Sigmoid colon (tissue), 7 donors: ENCODE results near the gene TBC1D10A. TPM values are rescaled to one million over a fixed set of nuclear protein-coding genes. Genes with fewer than 3 reads are reported as not detected.
A peak's percentile ranks its signal among the peaks of the same experiment; 100 is the strongest.

Experiments used
- DNase-seq: peaks from one replicate; pipeline ENCODE4 v3.0.0-alpha.2; 2019
- H3K27ac ChIP-seq, 4 donors: fragments of 200-600 bp; sonication (generic); one replicate each; pipeline ENCODE4 v1.5.1; 2016 to 2019; ENCODE audit warnings: mild to moderate bottlenecking in 1 of 4
- H3K27me3 ChIP-seq, 3 donors: fragments of 200-600 bp; sonication (generic); one replicate each; pipeline ENCODE4 v1.5.1; 2019; ENCODE audit warnings: mild to moderate bottlenecking in 1 of 3
- H3K36me3 ChIP-seq, 4 donors: fragments of 200-600 bp; sonication (generic); one replicate each; pipeline ENCODE4 v1.5.1; 2016 to 2019
- H3K4me1 ChIP-seq, 4 donors: fragments of 200-600 bp; sonication (generic); one replicate each; pipeline ENCODE4 v1.5.1; 2017 to 2019
- H3K4me3 ChIP-seq, 4 donors: fragments of 200-600 bp; sonication (generic); one replicate each; pipeline ENCODE4 v1.5.1; 2017 to 2019; ENCODE audit warnings: mild to moderate bottlenecking in 2 of 4, moderate library complexity in 1 of 4
- H3K9me3 ChIP-seq, 4 donors: fragments of 200-600 bp in 3 of 4; sonication (generic) in 3 of 4; one replicate each; pipeline versions ENCODE4 v1.5.1 to v1.6.1; 2013 to 2019
- CTCF ChIP-seq, 4 experiments: fragments of 450-650 bp in 3 of 4; fragments of 200-600 bp in 1 of 4; IDR thresholded peaks; one replicate each; pipeline ENCODE4 v1.5.1; 2016 to 2019; ENCODE audit warnings: antibody characterized with exemption in 4 of 4, mild to moderate bottlenecking in 3 of 4, moderate library complexity in 2 of 4
- EP300 ChIP-seq, 4 donors: sonication (generic); formaldehyde crosslinking; IDR thresholded peaks; one replicate each; pipeline ENCODE4 v1.6.1; 2017; ENCODE audit warnings: antibody characterized with exemption in 4 of 4
- POLR2A ChIP-seq, 2 donors: fragments of 450-650 bp; IDR thresholded peaks; one replicate each; pipeline ENCODE4 v1.6.1; 2016; ENCODE audit warnings: antibody characterized with exemption in 2 of 2, mild to moderate bottlenecking in 2 of 2, moderate library complexity in 2 of 2
- POLR2AphosphoS5 ChIP-seq, 4 donors: sonication (generic); formaldehyde crosslinking; IDR thresholded peaks; one replicate each; pipeline ENCODE4 v1.6.1; 2017; ENCODE audit warnings: antibody characterized with exemption in 4 of 4
- WGBS, 2 donors: extraction: QIAGEN DNeasy Blood & Tissue Kit; methylation state at CpG; one replicate each; pipeline ENCODE4 v1.1.7; 2013; 5-methylcytosine and 5-hydroxymethylcytosine counted together
- intact Hi-C: fragments of 100-400 bp; cut with DNase I; formaldehyde crosslinking; loops from one replicate; pipeline ENCODE4 v1.15.1; 2023
- polyA plus RNA-seq, 3 donors: library from polyadenylated mRNA; stranded (reverse); fragments of 200-250 nt; gene quantifications; one replicate each; pipeline ENCODE4 v1.2.3, GENCODE V29; 2013
- total RNA-seq, 4 donors: library from RNA; depleted of rRNA; stranded (reverse); fragments of >200 nt; gene quantifications; one replicate each; pipeline ENCODE4 v1.1.0, GENCODE V29; 2016
- donor health status: healthy with polysubstance abuse.
- donor health status: Bipolar disorder and iron deficiency.
- donor health status: healthy.

The TBC1D10A gene
- total and polyA plus RNA-seq, 7 donors: 12.5 to 35.4 (median 29.1) TPM

- intact Hi-C loops: no loop called here
- Histone ChIP-seq H3K27me3 (no peaks in the 10 kb centered on the region), H3K36me3 (peaks cover 22 to 96% (median 50%) of the 10 kb centered on the region in 4 donors), H3K27ac (peak overlapping the region in 1 of 4 donors; percentile 59), H3K9me3 (no peaks in the 10 kb centered on the region), H3K4me3 (no peak overlapping the region), H3K4me1 (peaks cover 0 to 42% (median 30%) of the 10 kb centered on the region in 4 donors)
- TF ChIP-seq POLR2AphosphoS5 (IDR thresholded peaks at IDR 0.05): no peak
- no peak for TF ChIP-seq POLR2A (IDR thresholded peaks at IDR 0.05)
- TF ChIP-seq CTCF (IDR thresholded peaks at IDR 0.05): no peak
- TF ChIP-seq EP300 (IDR thresholded peaks at IDR 0.05): no peak
- WGBS, 2 donors: 80 to 82% methylated on average over 3 of the region's 3 CpGs
- DNase-seq: no peak
These were observed 29.9 kb downstream of the TBC1D10A start for GRCh38 chr22:30296833-30297232.

GRCh38 chr22:30296324-30296723, 30.4 kb downstream of the TBC1D10A start:
- no peak overlapping the region for H3K4me3 ChIP-seq
- intact Hi-C loops: no loop called here
- H3K27ac ChIP-seq: no peak overlapping the region
- no peaks in the 10 kb centered on the region for H3K27me3 ChIP-seq
- H3K9me3 ChIP-seq: no peaks in the 10 kb centered on the region
- H3K36me3 ChIP-seq: peaks cover 23 to 94% (median 50%) of the 10 kb centered on the region in 4 donors
- H3K4me1 ChIP-seq: peaks cover 0 to 42% (median 30%) of the 10 kb centered on the region in 4 donors
- DNase-seq: no peak
- TF ChIP-seq POLR2A (IDR thresholded peaks at IDR 0.05): no peak
- WGBS, 2 donors: 78 to 95% methylated on average over 4 of the region's 4 CpGs

GRCh38 chr22:30295576-30295975, 31.2 kb downstream of the TBC1D10A start:
- WGBS, 2 donors: 77 to 80% methylated on average over 7 of the region's 7 CpGs
- Histone ChIP-seq H3K9me3 (no peaks in the 10 kb centered on the region), H3K36me3 (peaks cover 23 to 87% (median 50%) of the 10 kb centered on the region in 4 donors), H3K4me3 (no peak overlapping the region), H3K27ac (no peak overlapping the region), H3K27me3 (no peaks in the 10 kb centered on the region), H3K4me1 (peaks cover 0 to 42% (median 36%) of the 10 kb centered on the region in 4 donors)
- DNase-seq: no peak
- intact Hi-C loops: no loop called here
- TF ChIP-seq POLR2AphosphoS5 (IDR thresholded peaks at IDR 0.05): no peak

- H3K9me3 ChIP-seq: no peaks in the 10 kb centered on the region
- H3K4me1 ChIP-seq: peaks cover 0 to 47% (median 43%) of the 10 kb centered on the region in 4 donors
- DNase-seq: no peak
- intact Hi-C loops: no loop called here
- no peak overlapping the region for H3K27ac ChIP-seq
- WGBS, 2 donors: 95% methylated on average over 11 of the region's 11 CpGs
- no peak for TF ChIP-seq EP300 (IDR thresholded peaks at IDR 0.05)
- TF ChIP-seq CTCF (IDR thresholded peaks at IDR 0.05): no peak
- no peak for TF ChIP-seq POLR2AphosphoS5 (IDR thresholded peaks at IDR 0.05)
- TF ChIP-seq POLR2A (IDR thresholded peaks at IDR 0.05): no peak
- no peaks in the 10 kb centered on the region for H3K27me3 ChIP-seq
- peaks cover 23 to 80% (median 50%) of the 10 kb centered on the region in 4 donors for H3K36me3 ChIP-seq
- no peak overlapping the region for H3K4me3 ChIP-seq
These were observed 31.9 kb downstream of the TBC1D10A start for GRCh38 chr22:30294830-30295229.

- peaks cover 0 to 46% (median 42%) of the 10 kb centered on the region in 4 donors for H3K4me1 ChIP-seq
- H3K9me3 ChIP-seq: no peaks in the 10 kb centered on the region
- no peak overlapping the region for H3K27ac ChIP-seq
- no peak for DNase-seq
- H3K36me3 ChIP-seq: peaks cover 23 to 74% (median 50%) of the 10 kb centered on the region in 4 donors
- no peak for TF ChIP-seq EP300 (IDR thresholded peaks at IDR 0.05)
- TF ChIP-seq CTCF (IDR thresholded peaks at IDR 0.05): no peak
- TF ChIP-seq POLR2AphosphoS5 (IDR thresholded peaks at IDR 0.05): no peak
- no peak for TF ChIP-seq POLR2A (IDR thresholded peaks at IDR 0.05)
- H3K27me3 ChIP-seq: no peaks in the 10 kb centered on the region
- 95 to 96% methylated on average over 9 of the region's 9 CpGs for WGBS, 2 donors
- no peak overlapping the region for H3K4me3 ChIP-seq
- intact Hi-C loops: no loop called here
These were observed 32.7 kb downstream of the TBC1D10A start for GRCh38 chr22:30294066-30294465.

- no peaks in the 10 kb centered on the region for H3K27me3 ChIP-seq
- no peak overlapping the region for H3K4me3 ChIP-seq
- H3K36me3 ChIP-seq: peaks cover 23 to 64% (median 47%) of the 10 kb centered on the region in 4 donors
- DNase-seq: no peak
- peak overlapping the region in 3 of 4 donors; percentile 95 to 98 (median 96) for H3K27ac ChIP-seq
- intact Hi-C loops: no loop called here
- 94 to 95% methylated on average over 7 of the region's 7 CpGs for WGBS, 2 donors
- H3K9me3 ChIP-seq: no peaks in the 10 kb centered on the region
- H3K4me1 ChIP-seq: peaks cover 0 to 44% (median 40%) of the 10 kb centered on the region in 4 donors
- TF ChIP-seq EP300 (IDR thresholded peaks at IDR 0.05): no peak
- no peak for TF ChIP-seq POLR2AphosphoS5 (IDR thresholded peaks at IDR 0.05)
- no peak for TF ChIP-seq POLR2A (IDR thresholded peaks at IDR 0.05)
- no peak for TF ChIP-seq CTCF (IDR thresholded peaks at IDR 0.05)
These were observed 33.7 kb downstream of the TBC1D10A start for GRCh38 chr22:30293026-30293425.
